Stimulated activated CD8-positive, alpha-beta memory T cell treated with anti-CD3 and anti-CD28 coated beads, Interleukin-7, amount 100 ng/mL, for 48 hours (primary cell): ENCODE results near the gene ENO1.

Experiments
- DNase-seq, 2 donors: peaks; one replicate each; pipeline ENCODE4 v3.0.0-alpha.2; 2020; ENCODE audit warnings: low read depth in 1 of 2; ENCODE audit errors: extremely low read depth in 1 of 2

ENO1 gene

GRCh38 chr1:8871965-8872399 lies 6.5 kb downstream of the ENO1 start:
- DNase-seq, result no peak

GRCh38 chr1:8871539-8871935 lies 6.9 kb downstream of the ENO1 start:
- no peak for DNase-seq

- DNase-seq, result no peak
These were observed 7.6 kb downstream of the ENO1 start for GRCh38 chr1:8870616-8871538.

- no peak for DNase-seq
These were observed 8.4 kb downstream of the ENO1 start for GRCh38 chr1:8870103-8870502.

GRCh38 chr1:8867878-8868567 lies 10.5 kb downstream of the ENO1 start:
- no peak for DNase-seq

- peak in 1 of 2 donors; percentile 61 for DNase-seq
These were observed 11.6 kb downstream of the ENO1 start for GRCh38 chr1:8866792-8867415.

- no peak for DNase-seq
These were observed 12.2 kb downstream of the ENO1 start for GRCh38 chr1:8866173-8866791.

- no peak for DNase-seq
These were observed 13.7 kb downstream of the ENO1 start for GRCh38 chr1:8864713-8865344.

GRCh38 chr1:8863794-8864233 lies 14.7 kb downstream of the ENO1 start:
- no peak for DNase-seq

- DNase-seq, result no peak
These were observed 15.3 kb downstream of the ENO1 start for GRCh38 chr1:8863138-8863537.

- no peak for DNase-seq
These were observed 16.0 kb downstream of the ENO1 start for GRCh38 chr1:8862528-8862927.

- DNase-seq, result no peak
These were observed 17.6 kb downstream of the ENO1 start for GRCh38 chr1:8860738-8861516.

GRCh38 chr1:8858888-8859706 lies 19.4 kb downstream of the ENO1 start:
- DNase-seq, result no peak

GRCh38 chr1:8858112-8858668 lies 20.3 kb downstream of the ENO1 start:
- no peak for DNase-seq

GRCh38 chr1:8856689-8857412 lies 21.6 kb downstream of the ENO1 start:
- DNase-seq, result no peak

GRCh38 chr1:8854240-8854639 lies 24.2 kb downstream of the ENO1 start:
- DNase-seq, result no peak

- no peak for DNase-seq
These were observed 27.4 kb downstream of the ENO1 start for GRCh38 chr1:8851060-8851459.
